ENCODE measurements around the gene EPS8. TPM values are rescaled to one million over a fixed set of nuclear protein-coding genes. Genes with fewer than 3 reads are reported as not detected.

EPS8 gene
- total and polyA plus RNA-seq, 2 experiments from 2014 or later: 3.1 to 6.0 TPM

DNA sequence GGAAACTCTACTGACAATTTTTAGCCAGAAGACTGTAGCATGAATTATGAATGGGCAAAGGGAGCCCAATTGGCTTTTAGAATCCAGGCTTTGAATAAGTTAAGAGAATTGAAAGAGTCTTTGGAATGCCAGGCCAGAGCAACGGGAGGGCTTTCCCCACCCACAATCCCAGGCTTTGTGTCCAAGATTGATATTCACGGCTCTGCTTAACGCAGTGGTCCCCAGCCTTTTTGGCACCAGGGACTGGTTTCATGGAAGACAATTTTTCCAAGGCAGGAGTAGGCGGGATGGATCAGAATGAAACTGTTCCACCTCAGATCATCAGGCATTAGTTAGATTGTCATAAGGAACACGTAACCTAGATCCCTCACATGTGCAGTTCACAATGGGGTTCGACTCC is 79.6 kb downstream of the EPS8 start:
- no peaks in the 10 kb centered on the region for H3K27me3 ChIP-seq
- TF ChIP-seq, protein P1, sequence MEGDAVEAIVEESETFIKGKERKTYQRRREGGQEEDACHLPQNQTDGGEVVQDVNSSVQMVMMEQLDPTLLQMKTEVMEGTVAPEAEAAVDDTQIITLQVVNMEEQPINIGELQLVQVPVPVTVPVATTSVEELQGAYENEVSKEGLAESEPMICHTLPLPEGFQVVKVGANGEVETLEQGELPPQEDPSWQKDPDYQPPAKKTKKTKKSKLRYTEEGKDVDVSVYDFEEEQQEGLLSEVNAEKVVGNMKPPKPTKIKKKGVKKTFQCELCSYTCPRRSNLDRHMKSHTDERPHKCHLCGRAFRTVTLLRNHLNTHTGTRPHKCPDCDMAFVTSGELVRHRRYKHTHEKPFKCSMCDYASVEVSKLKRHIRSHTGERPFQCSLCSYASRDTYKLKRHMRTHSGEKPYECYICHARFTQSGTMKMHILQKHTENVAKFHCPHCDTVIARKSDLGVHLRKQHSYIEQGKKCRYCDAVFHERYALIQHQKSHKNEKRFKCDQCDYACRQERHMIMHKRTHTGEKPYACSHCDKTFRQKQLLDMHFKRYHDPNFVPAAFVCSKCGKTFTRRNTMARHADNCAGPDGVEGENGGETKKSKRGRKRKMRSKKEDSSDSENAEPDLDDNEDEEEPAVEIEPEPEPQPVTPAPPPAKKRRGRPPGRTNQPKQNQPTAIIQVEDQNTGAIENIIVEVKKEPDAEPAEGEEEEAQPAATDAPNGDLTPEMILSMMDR (IDR thresholded peaks at IDR 0.05; ENCODE audit: low read depth, low read length): no peak
- no peak overlapping the region for H3K4me3 ChIP-seq
- no peaks in the 10 kb centered on the region for H3K9me3 ChIP-seq (ENCODE audit: low read depth)
- peaks cover 6% of the 10 kb centered on the region for H3K4me1 ChIP-seq (ENCODE audit: low read depth)
- no peaks in the 10 kb centered on the region for H3K36me3 ChIP-seq
- no peak overlapping the region for H3K27ac ChIP-seq
- no peak for DNase-seq (ENCODE audit: low read depth in 1 of 2, low spot score in 1 of 2)

DNA sequence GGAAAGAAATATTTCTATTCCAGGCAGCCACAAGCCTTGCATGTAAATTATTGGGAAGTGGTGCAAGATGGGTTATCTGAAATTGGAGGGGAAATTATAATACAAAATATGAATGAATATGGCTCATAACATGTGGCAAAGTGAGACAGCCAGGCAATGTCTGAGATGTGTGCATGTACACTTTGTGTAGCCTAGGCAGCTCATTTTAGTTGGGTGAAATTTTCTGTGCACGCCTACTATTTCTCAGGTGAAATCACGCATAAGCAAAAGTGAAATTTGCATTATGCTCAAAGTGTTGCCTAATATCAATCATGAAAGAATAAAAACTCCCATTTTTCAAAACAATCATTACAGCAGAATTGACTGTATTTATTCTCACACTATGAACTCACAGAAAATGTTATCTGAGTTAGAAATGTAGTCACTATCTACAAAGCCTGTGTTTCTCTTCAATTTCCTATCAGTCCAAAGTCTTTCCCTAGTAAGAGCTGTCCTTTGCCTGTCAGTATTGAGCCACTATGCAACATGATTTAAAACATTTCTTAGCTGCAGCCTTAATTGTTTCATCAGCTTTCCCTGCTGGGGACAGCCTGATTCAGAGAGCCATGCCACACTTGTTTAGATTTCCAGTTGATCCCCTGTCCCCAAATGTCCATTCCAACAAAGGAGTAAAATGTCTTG is 80.7 kb downstream of the EPS8 start:
- H3K4me1 ChIP-seq (ENCODE audit: low read depth): peaks cover 6% of the 10 kb centered on the region
- no peaks in the 10 kb centered on the region for H3K27me3 ChIP-seq
- H3K4me3 ChIP-seq: no peak overlapping the region
- no peak overlapping the region for H3K27ac ChIP-seq
- H3K36me3 ChIP-seq: no peaks in the 10 kb centered on the region
- TF ChIP-seq, protein P1 (IDR thresholded peaks at IDR 0.05; ENCODE audit: low read depth, low read length): no peak
- no peak for DNase-seq (ENCODE audit: low read depth in 1 of 2, low spot score in 1 of 2)
- H3K9me3 ChIP-seq (ENCODE audit: low read depth): no peaks in the 10 kb centered on the region

DNA sequence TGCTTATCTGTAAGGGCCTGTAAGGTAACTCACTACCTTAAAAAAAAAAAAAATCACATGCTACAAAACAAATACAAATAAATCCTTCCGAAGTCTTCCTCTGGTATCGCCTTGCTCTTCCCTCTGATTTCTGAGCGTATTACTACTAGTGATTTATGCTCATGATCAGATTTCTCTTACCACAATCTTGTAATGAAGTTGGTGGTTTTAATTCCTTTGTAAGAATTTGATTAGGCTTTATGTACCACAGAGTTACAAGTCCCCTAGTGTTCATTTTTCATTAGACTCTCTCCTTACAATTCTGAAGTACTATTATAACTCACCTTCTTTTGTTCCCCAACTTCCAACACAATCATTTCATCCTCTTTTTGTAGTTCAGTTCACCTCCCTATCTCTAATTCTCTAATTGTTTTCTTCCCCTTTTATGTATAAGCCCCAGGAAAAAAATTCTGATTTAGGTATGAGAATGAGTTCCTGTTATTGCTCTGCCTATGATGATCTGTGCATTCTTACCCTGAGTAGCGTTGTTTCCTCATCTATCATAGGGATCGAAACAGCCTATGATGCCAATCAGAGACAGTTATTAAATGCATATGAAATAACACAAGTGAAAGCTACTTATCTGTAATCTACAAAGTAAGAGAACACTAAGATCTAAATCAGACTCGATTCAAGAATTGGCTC is 81.5 kb downstream of the EPS8 start:
- DNase-seq (ENCODE audit: low read depth in 1 of 2, low spot score in 1 of 2): no peak

DNA sequence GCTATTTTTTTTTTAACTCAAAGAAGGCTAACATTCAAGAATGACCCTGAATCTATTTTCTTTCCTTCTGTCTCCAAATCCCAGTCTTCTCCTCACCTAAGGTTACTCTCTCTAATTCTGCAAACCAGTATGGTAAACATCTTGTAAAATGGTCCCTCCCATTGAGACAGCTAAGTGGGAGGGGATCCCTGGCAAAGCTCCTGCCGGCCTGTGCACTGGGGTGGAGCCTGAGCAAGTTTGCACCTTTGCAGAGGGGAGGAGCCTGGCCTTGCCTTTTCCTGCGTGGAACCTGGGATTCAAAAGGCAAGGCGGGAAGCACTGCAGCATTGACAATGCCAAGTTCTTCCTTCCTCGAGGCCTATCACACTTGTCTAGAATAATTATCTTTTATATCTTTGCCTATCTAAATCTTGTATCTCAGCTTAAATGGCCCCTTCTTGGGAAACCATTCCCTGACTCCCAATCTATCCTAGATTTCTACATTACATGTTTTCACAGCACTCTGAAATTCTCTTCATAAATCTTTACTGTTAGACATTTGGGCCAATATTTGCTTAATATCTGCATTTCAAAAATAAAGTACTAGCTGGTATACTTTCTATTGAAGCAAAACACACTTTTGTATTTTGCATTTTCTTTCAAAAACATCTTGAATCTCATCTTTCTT is 83.0 kb downstream of the EPS8 start:
- Histone ChIP-seq H3K4me1 (ENCODE audit: low read depth) (peaks cover 6% of the 10 kb centered on the region), H3K9me3 (ENCODE audit: low read depth) (no peaks in the 10 kb centered on the region), H3K27ac (no peak overlapping the region), H3K36me3 (no peaks in the 10 kb centered on the region), H3K27me3 (no peaks in the 10 kb centered on the region), H3K4me3 (no peak overlapping the region)
- DNase-seq (ENCODE audit: low read depth in 1 of 2, low spot score in 1 of 2): no peak
- TF ChIP-seq, protein P1 (IDR thresholded peaks at IDR 0.05; ENCODE audit: low read depth, low read length): no peak

More for the DNA sequence above, 81.5 kb downstream of the EPS8 start:
- no peak overlapping the region for H3K27ac ChIP-seq
- H3K9me3 ChIP-seq (ENCODE audit: low read depth): no peaks in the 10 kb centered on the region
- H3K36me3 ChIP-seq: no peaks in the 10 kb centered on the region
- no peak overlapping the region for H3K4me3 ChIP-seq
- TF ChIP-seq, protein P1 (IDR thresholded peaks at IDR 0.05; ENCODE audit: low read depth, low read length): no peak
- H3K4me1 ChIP-seq (ENCODE audit: low read depth): peaks cover 6% of the 10 kb centered on the region
- H3K27me3 ChIP-seq: no peaks in the 10 kb centered on the region

DNA sequence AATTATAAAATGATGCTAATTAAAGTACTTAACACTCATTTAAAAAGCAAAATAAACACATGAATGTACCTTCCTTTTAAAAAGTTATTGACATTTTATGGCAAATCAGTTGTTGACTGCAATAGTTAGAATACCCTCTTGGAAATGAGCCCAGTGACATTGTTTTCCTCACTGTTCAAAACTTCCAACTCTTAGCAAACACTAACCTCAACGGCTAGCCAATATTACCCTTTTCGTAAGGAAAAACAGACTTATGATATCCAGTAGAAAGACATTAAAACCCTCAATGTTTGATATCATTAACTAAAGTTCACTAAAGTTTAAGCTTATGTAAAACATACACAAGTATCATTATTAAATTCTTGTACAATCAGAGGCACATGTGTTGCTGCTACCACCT is 83.6 kb downstream of the EPS8 start:
- Histone ChIP-seq H3K4me3 (no peak overlapping the region), H3K27ac (no peak overlapping the region), H3K27me3 (no peaks in the 10 kb centered on the region), H3K9me3 (ENCODE audit: low read depth) (no peaks in the 10 kb centered on the region), H3K36me3 (no peaks in the 10 kb centered on the region), H3K4me1 (ENCODE audit: low read depth) (peaks cover 6% of the 10 kb centered on the region)
- TF ChIP-seq, protein P1 (IDR thresholded peaks at IDR 0.05; ENCODE audit: low read depth, low read length): no peak
- no peak for DNase-seq (ENCODE audit: low read depth in 1 of 2, low spot score in 1 of 2)
